ENCODE results near the gene PPP1R14C. TPM values are rescaled to one million over a fixed set of nuclear protein-coding genes. Genes with fewer than 3 reads are reported as not detected.

The PPP1R14C gene
- total RNA-seq, 1 donor: 3.6 TPM

DNA sequence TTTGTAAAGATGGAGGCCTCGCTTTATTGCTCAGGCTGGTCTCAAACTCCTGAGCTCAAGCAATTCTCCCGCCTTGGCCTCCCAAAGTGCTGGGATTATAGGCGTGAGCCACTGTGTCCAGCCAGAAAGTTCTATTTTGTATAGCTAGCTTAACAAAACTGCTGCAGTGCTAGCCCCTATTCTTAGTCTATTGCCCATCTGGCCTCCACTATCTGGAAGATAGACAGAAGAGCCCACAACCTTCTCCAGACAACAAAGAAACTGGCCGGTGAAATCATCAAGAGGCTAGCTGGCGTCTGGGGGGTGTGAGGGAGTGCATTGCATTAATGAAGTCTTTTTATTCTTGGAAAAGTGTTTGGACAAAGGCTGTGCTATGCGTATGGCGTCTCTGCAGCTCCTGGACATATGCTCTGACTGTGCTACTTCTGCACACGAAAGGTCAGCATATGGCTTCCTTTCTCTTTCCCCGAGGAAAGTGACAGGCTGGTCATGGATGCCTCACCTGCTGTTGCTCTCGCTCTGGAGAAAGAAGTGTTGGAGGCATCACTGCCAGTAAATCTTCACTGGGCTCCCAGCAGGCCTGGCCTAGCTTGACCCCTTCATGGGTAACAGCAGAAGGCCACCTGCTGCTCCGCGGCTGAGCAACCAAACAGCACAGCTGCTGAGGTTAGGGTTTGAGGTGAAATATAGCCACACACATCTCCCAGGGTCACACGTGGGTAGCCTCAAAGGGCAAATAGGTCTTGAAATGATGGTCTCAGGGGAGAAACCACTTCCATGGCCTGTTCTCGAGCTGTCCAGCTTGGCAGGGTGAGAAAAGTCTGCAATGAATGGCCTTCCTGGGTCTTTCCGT, 130.8 kb downstream of the PPP1R14C start:
- Histone ChIP-seq H3K4me1 (ENCODE audit: insufficient read depth, low read length) (peaks cover 11% of the 10 kb centered on the region), H3K79me2 (ENCODE audit: insufficient read depth, low read length) (no peaks in the 10 kb centered on the region), H3K36me3 (ENCODE audit: insufficient read depth, low read length) (no peaks in the 10 kb centered on the region), H3K27ac (ENCODE audit: low read depth, low read length) (no peak overlapping the region), H3K4me2 (ENCODE audit: insufficient read depth, low read length) (no peak overlapping the region), H3K4me3 (ENCODE audit: insufficient read depth, low read length) (no peak overlapping the region), H2AFZ (ENCODE audit: low read length) (no peak overlapping the region), H4K20me1 (ENCODE audit: insufficient read depth, low read length) (no peaks in the 10 kb centered on the region), H3K9me3 (ENCODE audit: low read depth, low read length) (no peaks in the 10 kb centered on the region), H3K27me3 (ENCODE audit: insufficient read depth, low read length) (no peaks in the 10 kb centered on the region)
- no peak for DNase-seq (ENCODE audit: insufficient read length, low spot score, missing footprints)
- TF ChIP-seq, protein P1, sequence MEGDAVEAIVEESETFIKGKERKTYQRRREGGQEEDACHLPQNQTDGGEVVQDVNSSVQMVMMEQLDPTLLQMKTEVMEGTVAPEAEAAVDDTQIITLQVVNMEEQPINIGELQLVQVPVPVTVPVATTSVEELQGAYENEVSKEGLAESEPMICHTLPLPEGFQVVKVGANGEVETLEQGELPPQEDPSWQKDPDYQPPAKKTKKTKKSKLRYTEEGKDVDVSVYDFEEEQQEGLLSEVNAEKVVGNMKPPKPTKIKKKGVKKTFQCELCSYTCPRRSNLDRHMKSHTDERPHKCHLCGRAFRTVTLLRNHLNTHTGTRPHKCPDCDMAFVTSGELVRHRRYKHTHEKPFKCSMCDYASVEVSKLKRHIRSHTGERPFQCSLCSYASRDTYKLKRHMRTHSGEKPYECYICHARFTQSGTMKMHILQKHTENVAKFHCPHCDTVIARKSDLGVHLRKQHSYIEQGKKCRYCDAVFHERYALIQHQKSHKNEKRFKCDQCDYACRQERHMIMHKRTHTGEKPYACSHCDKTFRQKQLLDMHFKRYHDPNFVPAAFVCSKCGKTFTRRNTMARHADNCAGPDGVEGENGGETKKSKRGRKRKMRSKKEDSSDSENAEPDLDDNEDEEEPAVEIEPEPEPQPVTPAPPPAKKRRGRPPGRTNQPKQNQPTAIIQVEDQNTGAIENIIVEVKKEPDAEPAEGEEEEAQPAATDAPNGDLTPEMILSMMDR (IDR thresholded peaks at IDR 0.05; ENCODE audit: extremely low read depth, low read depth, low read length): no peak

DNA sequence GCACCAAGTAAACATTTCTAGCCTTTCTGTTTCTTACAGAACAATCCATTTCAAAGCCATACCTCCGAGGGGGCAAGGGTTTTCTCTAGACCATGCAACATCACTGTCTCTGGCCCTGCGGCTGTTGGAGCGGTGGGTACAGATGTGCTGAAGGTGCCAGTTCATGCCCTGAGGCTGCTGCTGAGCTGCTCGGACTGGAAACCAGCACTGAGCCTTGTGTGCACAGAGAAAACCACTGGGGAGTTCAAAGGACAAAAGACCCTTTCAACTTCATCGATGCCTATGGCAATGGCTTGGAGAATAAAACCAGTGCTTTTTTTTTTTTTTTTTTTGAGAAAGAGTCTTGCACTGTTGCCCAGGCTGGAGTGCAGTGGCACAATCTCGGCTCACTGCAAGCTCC, 132.6 kb downstream of the PPP1R14C start:
- no peak overlapping the region for H3K4me3 ChIP-seq (ENCODE audit: insufficient read depth, low read length)
- no peaks in the 10 kb centered on the region for H3K27me3 ChIP-seq (ENCODE audit: insufficient read depth, low read length)
- DNase-seq (ENCODE audit: insufficient read length, low spot score, missing footprints): no peak
- no peaks in the 10 kb centered on the region for H4K20me1 ChIP-seq (ENCODE audit: insufficient read depth, low read length)
- no peaks in the 10 kb centered on the region for H3K9me3 ChIP-seq (ENCODE audit: low read depth, low read length)
- H3K4me1 ChIP-seq (ENCODE audit: insufficient read depth, low read length): no peaks in the 10 kb centered on the region
- H3K4me2 ChIP-seq (ENCODE audit: insufficient read depth, low read length): no peak overlapping the region
- no peak overlapping the region for H2AFZ ChIP-seq (ENCODE audit: low read length)
- no peaks in the 10 kb centered on the region for H3K79me2 ChIP-seq (ENCODE audit: insufficient read depth, low read length)
- no peak overlapping the region for H3K27ac ChIP-seq (ENCODE audit: low read depth, low read length)
- no peaks in the 10 kb centered on the region for H3K36me3 ChIP-seq (ENCODE audit: insufficient read depth, low read length)
- TF ChIP-seq, protein P1 (IDR thresholded peaks at IDR 0.05; ENCODE audit: extremely low read depth, low read depth, low read length): no peak

DNA sequence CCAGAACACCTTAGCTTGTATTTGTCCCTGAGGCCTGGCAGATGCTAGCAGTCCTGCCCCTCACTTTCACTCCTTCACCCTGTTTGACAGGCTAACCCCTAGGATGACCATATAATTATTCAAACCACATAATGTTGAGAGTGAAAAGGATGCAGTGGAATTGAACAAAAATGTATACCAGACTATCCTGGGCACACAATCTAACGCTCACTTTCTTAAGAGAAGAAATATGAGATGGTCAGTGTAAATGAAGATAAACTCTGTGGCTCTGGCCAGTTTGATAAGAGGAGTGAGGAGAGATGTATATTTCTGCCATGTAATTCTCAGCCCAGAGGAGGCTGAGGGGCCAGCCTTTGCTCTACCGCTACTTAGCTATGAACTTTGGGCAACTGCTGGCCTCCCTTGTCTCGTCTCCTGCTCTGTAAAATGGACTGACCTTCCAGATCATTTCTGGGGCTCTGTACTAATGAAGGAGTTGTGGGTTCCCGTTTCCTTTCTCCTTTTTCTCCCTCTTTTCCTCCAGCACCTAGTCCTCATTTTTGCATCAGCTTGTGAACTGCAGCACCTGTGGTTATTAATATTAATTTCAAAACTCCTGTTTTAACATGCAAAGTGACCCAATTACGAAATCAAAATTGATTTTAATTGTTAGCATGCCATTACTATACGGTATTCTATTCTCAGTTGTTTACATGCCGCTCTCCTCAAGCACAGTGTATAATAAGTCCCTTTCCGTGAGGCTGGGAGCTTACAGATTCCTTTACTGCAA, 133.5 kb downstream of the PPP1R14C start:
- Histone ChIP-seq H3K36me3 (ENCODE audit: insufficient read depth, low read length) (no peaks in the 10 kb centered on the region), H3K4me3 (ENCODE audit: insufficient read depth, low read length) (no peak overlapping the region), H3K79me2 (ENCODE audit: insufficient read depth, low read length) (no peaks in the 10 kb centered on the region), H3K4me2 (ENCODE audit: insufficient read depth, low read length) (no peak overlapping the region), H4K20me1 (ENCODE audit: insufficient read depth, low read length) (no peaks in the 10 kb centered on the region), H3K9me3 (ENCODE audit: low read depth, low read length) (no peaks in the 10 kb centered on the region), H2AFZ (ENCODE audit: low read length) (no peak overlapping the region), H3K4me1 (ENCODE audit: insufficient read depth, low read length) (no peaks in the 10 kb centered on the region), H3K27me3 (ENCODE audit: insufficient read depth, low read length) (no peaks in the 10 kb centered on the region), H3K27ac (ENCODE audit: low read depth, low read length) (no peak overlapping the region)
- DNase-seq (ENCODE audit: insufficient read length, low spot score, missing footprints): no peak
- TF ChIP-seq, protein P1 (IDR thresholded peaks at IDR 0.05; ENCODE audit: extremely low read depth, low read depth, low read length): no peak
